HepG2 (cell line): ENCODE data around the gene VAMP2. TPM values are rescaled to one million over a fixed set of nuclear protein-coding genes. Genes with fewer than 3 reads are reported as not detected.

ENCODE experiments used
- NFE2L1 ChIP-seq: sonication (generic); formaldehyde crosslinking; IDR thresholded peaks from 2 replicates; pipeline ENCODE4 v1.4.0; 2020; ENCODE audit warnings: missing genetic modification reagents, mild to moderate bottlenecking, borderline replicate concordance
- POGZ ChIP-seq: sonication (generic); formaldehyde crosslinking; IDR thresholded peaks from 2 replicates; pipeline ENCODE4 v1.4.0; 2020; ENCODE audit warnings: mild to moderate bottlenecking, missing genetic modification reagents
- REL ChIP-seq: sonication (generic); formaldehyde crosslinking; conservative IDR thresholded peaks from 2 replicates; pipeline ENCODE4 v1.8.0; 2022; ENCODE audit warnings: mild to moderate bottlenecking, missing genetic modification reagents, moderate library complexity
- RNF2 ChIP-seq: fragments of 450-650 bp; conservative IDR thresholded peaks from 2 replicates; pipeline ENCODE4 v1.6.1; 2016; ENCODE audit warnings: low read depth
- TBP ChIP-seq: sonication (generic); formaldehyde crosslinking; IDR thresholded peaks from 2 replicates; pipeline ENCODE4 v1.5.0; 2020; ENCODE audit warnings: missing genetic modification reagents
- ZNF12 ChIP-seq: sonication (generic); formaldehyde crosslinking; IDR thresholded peaks from 2 replicates; pipeline ENCODE4 v1.5.0; 2020; ENCODE audit warnings: missing genetic modification reagents
- ZNF367 ChIP-seq: sonication (generic); formaldehyde crosslinking; IDR thresholded peaks from 2 replicates; pipeline ENCODE4 v1.4.0; 2020; ENCODE audit warnings: missing genetic modification reagents, borderline replicate concordance
- ZNF652 ChIP-seq: IDR thresholded peaks from 2 replicates; pipeline ENCODE4 v1.6.1; 2016; ENCODE audit warnings: low read depth, borderline replicate concordance
- ZZZ3 ChIP-seq: sonication (generic); formaldehyde crosslinking; IDR thresholded peaks from 2 replicates; pipeline ENCODE4 v1.4.0; 2020; ENCODE audit warnings: missing genetic modification reagents, mild to moderate bottlenecking, borderline replicate concordance
- polyA plus RNA-seq, 8 experiments: library from polyadenylated mRNA; depleted of rRNA in 3 of 8; stranded (reverse) in 7 of 8; unstranded in 1 of 8; fragments of >200 nt; fragmentation: Illumina TruSeq in 4 of 8; extraction: Trizol in 4 of 8; gene quantifications; 2 replicates each; pipeline versions ENCODE4 v1.2.1 to v1.2.3, GENCODE V29; 2011 to 2016; ENCODE audit warnings: low read depth in 4 of 8, missing spikeins in 1 of 8, mixed read lengths in 1 of 8; ENCODE audit not compliant: insufficient read depth in 1 of 8
- total RNA-seq, 5 experiments: library from RNA; depleted of rRNA; stranded (reverse); fragments of >200 nt; fragmentation: Illumina TruSeq; extraction: Trizol; gene quantifications; 2 replicates each; pipeline ENCODE4 v1.2.3, GENCODE V29; 2016; ENCODE audit warnings: low read depth in 1 of 5
- TF ChIP-seq, protein P1 (sequence below), 2 experiments: fragments of 450-650 bp in 1 of 2; sonication (generic) in 1 of 2; formaldehyde crosslinking in 1 of 2; IDR thresholded peaks; 2 replicates each; pipeline versions ENCODE4 v1.6.1 to v1.8.0; 2016 to 2022; ENCODE audit warnings: antibody characterized with exemption in 1 of 2, mild to moderate bottlenecking in 1 of 2, missing genetic modification reagents in 1 of 2
- TF ChIP-seq, protein P2 (sequence below): sonication (generic); formaldehyde crosslinking; IDR thresholded peaks from 2 replicates; pipeline ENCODE4 v1.4.0; 2020; ENCODE audit warnings: low read depth, mild to moderate bottlenecking, missing genetic modification reagents
- TF ChIP-seq, protein P3 (sequence below): IDR thresholded peaks from 2 replicates; pipeline ENCODE4 v1.6.1; 2018; ENCODE audit warnings: missing genetic modification reagents
- TF ChIP-seq, protein P4 (sequence below): sonication (generic); formaldehyde crosslinking; IDR thresholded peaks from 2 replicates; pipeline ENCODE4 v1.4.0; 2020; ENCODE audit warnings: missing genetic modification reagents

VAMP2 gene
- total and polyA plus RNA-seq, 2 of the 13 experiments (the other 11 are each of a cell fraction or from before 2014, with no cell fraction given) = 3.9 to 17.2 TPM

DNA sequence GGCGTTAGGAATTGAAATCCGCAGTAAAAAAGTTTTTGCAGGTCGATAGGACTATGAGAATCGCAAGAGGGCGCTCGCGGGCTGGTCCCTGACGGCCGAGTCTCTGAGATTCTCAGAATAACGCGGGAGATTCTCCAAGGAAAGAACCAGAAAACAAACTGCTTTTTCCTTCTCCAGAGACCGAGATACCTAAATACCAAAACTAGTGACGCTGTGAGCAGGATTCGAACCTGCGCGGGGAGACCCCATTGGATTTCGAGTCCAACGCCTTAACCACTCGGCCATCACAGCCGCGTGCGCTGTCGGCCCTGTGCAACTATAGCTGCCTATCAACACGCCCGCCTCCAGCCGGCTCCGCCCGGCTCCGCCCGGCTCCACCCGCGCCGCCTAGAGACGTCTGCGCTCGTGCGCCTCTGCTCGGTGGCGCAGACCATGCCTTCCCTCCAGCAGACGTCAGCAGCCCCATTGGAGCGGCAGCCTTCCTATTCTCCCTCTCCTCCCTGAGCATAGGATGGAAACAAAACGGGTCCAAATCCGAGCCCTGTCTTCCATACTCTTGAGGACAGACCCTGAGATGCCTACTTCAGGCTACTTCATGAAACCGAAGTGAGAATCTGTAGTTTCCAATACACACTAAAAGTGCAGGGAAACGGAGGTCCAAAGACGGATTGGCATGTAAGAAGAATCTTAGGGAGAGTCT lies 23.9 kb downstream of the VAMP2 start (continued):
- TF ChIP-seq, protein P1, sequence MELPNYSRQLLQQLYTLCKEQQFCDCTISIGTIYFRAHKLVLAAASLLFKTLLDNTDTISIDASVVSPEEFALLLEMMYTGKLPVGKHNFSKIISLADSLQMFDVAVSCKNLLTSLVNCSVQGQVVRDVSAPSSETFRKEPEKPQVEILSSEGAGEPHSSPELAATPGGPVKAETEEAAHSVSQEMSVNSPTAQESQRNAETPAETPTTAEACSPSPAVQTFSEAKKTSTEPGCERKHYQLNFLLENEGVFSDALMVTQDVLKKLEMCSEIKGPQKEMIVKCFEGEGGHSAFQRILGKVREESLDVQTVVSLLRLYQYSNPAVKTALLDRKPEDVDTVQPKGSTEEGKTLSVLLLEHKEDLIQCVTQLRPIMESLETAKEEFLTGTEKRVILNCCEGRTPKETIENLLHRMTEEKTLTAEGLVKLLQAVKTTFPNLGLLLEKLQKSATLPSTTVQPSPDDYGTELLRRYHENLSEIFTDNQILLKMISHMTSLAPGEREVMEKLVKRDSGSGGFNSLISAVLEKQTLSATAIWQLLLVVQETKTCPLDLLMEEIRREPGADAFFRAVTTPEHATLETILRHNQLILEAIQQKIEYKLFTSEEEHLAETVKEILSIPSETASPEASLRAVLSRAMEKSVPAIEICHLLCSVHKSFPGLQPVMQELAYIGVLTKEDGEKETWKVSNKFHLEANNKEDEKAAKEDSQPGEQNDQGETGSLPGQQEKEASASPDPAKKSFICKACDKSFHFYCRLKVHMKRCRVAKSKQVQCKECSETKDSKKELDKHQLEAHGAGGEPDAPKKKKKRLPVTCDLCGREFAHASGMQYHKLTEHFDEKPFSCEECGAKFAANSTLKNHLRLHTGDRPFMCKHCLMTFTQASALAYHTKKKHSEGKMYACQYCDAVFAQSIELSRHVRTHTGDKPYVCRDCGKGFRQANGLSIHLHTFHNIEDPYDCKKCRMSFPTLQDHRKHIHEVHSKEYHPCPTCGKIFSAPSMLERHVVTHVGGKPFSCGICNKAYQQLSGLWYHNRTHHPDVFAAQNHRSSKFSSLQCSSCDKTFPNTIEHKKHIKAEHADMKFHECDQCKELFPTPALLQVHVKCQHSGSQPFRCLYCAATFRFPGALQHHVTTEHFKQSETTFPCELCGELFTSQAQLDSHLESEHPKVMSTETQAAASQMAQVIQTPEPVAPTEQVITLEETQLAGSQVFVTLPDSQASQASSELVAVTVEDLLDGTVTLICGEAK (IDR thresholded peaks at IDR 0.05) = no peak
- TF ChIP-seq, protein P1 (CRISPR knock-in tag; IDR thresholded peaks at IDR 0.05) = peak; percentile 65; the same call in 1 of the 2 replicates
- TF ChIP-seq ZZZ3 (CRISPR knock-in tag) = no peak; the same call in 1 of the 2 replicates
- TF ChIP-seq, protein P2, sequence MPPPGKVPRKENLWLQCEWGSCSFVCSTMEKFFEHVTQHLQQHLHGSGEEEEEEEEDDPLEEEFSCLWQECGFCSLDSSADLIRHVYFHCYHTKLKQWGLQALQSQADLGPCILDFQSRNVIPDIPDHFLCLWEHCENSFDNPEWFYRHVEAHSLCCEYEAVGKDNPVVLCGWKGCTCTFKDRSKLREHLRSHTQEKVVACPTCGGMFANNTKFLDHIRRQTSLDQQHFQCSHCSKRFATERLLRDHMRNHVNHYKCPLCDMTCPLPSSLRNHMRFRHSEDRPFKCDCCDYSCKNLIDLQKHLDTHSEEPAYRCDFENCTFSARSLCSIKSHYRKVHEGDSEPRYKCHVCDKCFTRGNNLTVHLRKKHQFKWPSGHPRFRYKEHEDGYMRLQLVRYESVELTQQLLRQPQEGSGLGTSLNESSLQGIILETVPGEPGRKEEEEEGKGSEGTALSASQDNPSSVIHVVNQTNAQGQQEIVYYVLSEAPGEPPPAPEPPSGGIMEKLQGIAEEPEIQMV = no peak
- TF ChIP-seq, protein P3, sequence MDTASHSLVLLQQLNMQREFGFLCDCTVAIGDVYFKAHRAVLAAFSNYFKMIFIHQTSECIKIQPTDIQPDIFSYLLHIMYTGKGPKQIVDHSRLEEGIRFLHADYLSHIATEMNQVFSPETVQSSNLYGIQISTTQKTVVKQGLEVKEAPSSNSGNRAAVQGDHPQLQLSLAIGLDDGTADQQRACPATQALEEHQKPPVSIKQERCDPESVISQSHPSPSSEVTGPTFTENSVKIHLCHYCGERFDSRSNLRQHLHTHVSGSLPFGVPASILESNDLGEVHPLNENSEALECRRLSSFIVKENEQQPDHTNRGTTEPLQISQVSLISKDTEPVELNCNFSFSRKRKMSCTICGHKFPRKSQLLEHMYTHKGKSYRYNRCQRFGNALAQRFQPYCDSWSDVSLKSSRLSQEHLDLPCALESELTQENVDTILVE (CRISPR knock-in tag) = no peak
- no peak for TF ChIP-seq REL
- TF ChIP-seq NFE2L1 = no peak
- no peak; the same call in 1 of the 2 replicates for TF ChIP-seq RNF2
- peak; percentile 41 for TF ChIP-seq ZNF367 (CRISPR knock-in tag)
- no peak for TF ChIP-seq TBP (CRISPR knock-in tag)
- TF ChIP-seq ZNF652 (CRISPR knock-in tag) = no peak; the same call in 1 of the 2 replicates
- peak; percentile 62; the same call in 1 of the 2 replicates for TF ChIP-seq ZNF12 (CRISPR knock-in tag)
- TF ChIP-seq, protein P4, sequence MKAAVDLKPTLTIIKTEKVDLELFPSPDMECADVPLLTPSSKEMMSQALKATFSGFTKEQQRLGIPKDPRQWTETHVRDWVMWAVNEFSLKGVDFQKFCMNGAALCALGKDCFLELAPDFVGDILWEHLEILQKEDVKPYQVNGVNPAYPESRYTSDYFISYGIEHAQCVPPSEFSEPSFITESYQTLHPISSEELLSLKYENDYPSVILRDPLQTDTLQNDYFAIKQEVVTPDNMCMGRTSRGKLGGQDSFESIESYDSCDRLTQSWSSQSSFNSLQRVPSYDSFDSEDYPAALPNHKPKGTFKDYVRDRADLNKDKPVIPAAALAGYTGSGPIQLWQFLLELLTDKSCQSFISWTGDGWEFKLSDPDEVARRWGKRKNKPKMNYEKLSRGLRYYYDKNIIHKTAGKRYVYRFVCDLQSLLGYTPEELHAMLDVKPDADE (CRISPR knock-in tag) = no peak
- TF ChIP-seq POGZ (CRISPR knock-in tag) = peak; percentile 42
